HepG2 (cell line): ENCODE results near the gene RPS19BP1. TPM values are rescaled to one million over a fixed set of nuclear protein-coding genes. Genes with fewer than 3 reads are reported as not detected.

Source experiments
- CEBPB ChIP-seq: IDR thresholded peaks from 2 replicates; pipeline ENCODE4 v1.6.1; 2011; ENCODE audit warnings: low read depth, low read length, improper control_type of control experiment, borderline replicate concordance
- ELF3 ChIP-seq: IDR thresholded peaks from 2 replicates; pipeline ENCODE4 v1.6.1; 2016; ENCODE audit warnings: missing genetic modification reagents, missing compliant biosample characterization
- ETS1 ChIP-seq: sonication (generic); formaldehyde crosslinking; IDR thresholded peaks from 2 replicates; pipeline ENCODE4 v1.4.0; 2020; ENCODE audit warnings: missing genetic modification reagents
- IKZF5 ChIP-seq: IDR thresholded peaks from 2 replicates; pipeline ENCODE4 v1.6.1; 2018; ENCODE audit warnings: missing genetic modification reagents, mild to moderate bottlenecking, missing compliant biosample characterization
- MEIS2 ChIP-seq: sonication (generic); formaldehyde crosslinking; IDR thresholded peaks from 2 replicates; pipeline ENCODE4 v1.9.0; 2021; ENCODE audit warnings: mild to moderate bottlenecking, missing genetic modification reagents
- PATZ1 ChIP-seq: sonication (generic); formaldehyde crosslinking; IDR thresholded peaks from 2 replicates; pipeline ENCODE4 v1.4.0; 2020; ENCODE audit warnings: missing genetic modification reagents
- RXRB ChIP-seq: IDR thresholded peaks from 2 replicates; pipeline ENCODE4 v1.6.1; 2016; ENCODE audit warnings: borderline replicate concordance, missing genetic modification reagents, missing compliant biosample characterization
- SNAPC5 ChIP-seq: sonication (generic); formaldehyde crosslinking; IDR thresholded peaks from 2 replicates; pipeline ENCODE4 v1.8.1; 2023; ENCODE audit warnings: mild to moderate bottlenecking, missing genetic modification reagents, borderline replicate concordance
- UBTF ChIP-seq: sonication (generic); formaldehyde crosslinking; IDR thresholded peaks from 2 replicates; pipeline ENCODE4 v1.4.0; 2020; ENCODE audit warnings: mild to moderate bottlenecking, missing genetic modification reagents
- ZBTB10 ChIP-seq: sonication (generic); formaldehyde crosslinking; IDR thresholded peaks from 2 replicates; pipeline ENCODE4 v1.4.0; 2020; ENCODE audit warnings: missing genetic modification reagents, borderline replicate concordance
- ZBTB14 ChIP-seq: sonication (generic); formaldehyde crosslinking; IDR thresholded peaks from 2 replicates; pipeline ENCODE4 v1.4.0; 2020; ENCODE audit warnings: missing genetic modification reagents
- ZNF331 ChIP-seq: sonication (generic); formaldehyde crosslinking; IDR thresholded peaks from 2 replicates; pipeline ENCODE4 v1.4.0; 2020; ENCODE audit warnings: missing genetic modification reagents
- ZNF800 ChIP-seq: sonication (generic); formaldehyde crosslinking; IDR thresholded peaks from 2 replicates; pipeline ENCODE4 v1.4.0; 2020; ENCODE audit warnings: missing genetic modification reagents
- ZNF891 ChIP-seq: sonication (generic); formaldehyde crosslinking; IDR thresholded peaks from 2 replicates; pipeline ENCODE4 v1.5.0; 2020; ENCODE audit warnings: mild to moderate bottlenecking, missing genetic modification reagents
- polyA plus RNA-seq, 8 experiments: library from polyadenylated mRNA; depleted of rRNA in 3 of 8; stranded (reverse) in 7 of 8; unstranded in 1 of 8; fragments of >200 nt; fragmentation: Illumina TruSeq in 4 of 8; extraction: Trizol in 4 of 8; gene quantifications; 2 replicates each; pipeline versions ENCODE4 v1.2.1 to v1.2.3, GENCODE V29; 2011 to 2016; ENCODE audit warnings: low read depth in 4 of 8, missing spikeins in 1 of 8, mixed read lengths in 1 of 8; ENCODE audit not compliant: insufficient read depth in 1 of 8
- total RNA-seq, 5 experiments: library from RNA; depleted of rRNA; stranded (reverse); fragments of >200 nt; fragmentation: Illumina TruSeq; extraction: Trizol; gene quantifications; 2 replicates each; pipeline ENCODE4 v1.2.3, GENCODE V29; 2016; ENCODE audit warnings: low read depth in 1 of 5

Gene RPS19BP1
- total and polyA plus RNA-seq, 2 of the 13 experiments (the other 11 are each of a cell fraction or from before 2014, with no cell fraction given) = 44.3 to 81.3 TPM

GRCh38 chr22:39502789-39503409 is 29.6 kb downstream of the RPS19BP1 start (continued):
- TF ChIP-seq UBTF (CRISPR knock-in tag) = 0 out of 2 replicates have a peak, but pooled peaks have one; percentile 13
- TF ChIP-seq ZBTB10 = no peak
- TF ChIP-seq CEBPB = peak; percentile 31; the same call in 1 of the 2 replicates
- no peak for TF ChIP-seq SNAPC5
- TF ChIP-seq ZBTB14 (CRISPR knock-in tag) = peak; percentile 9; the same call in 1 of the 2 replicates
- peak; percentile 14; the same call in 1 of the 2 replicates for TF ChIP-seq RXRB (CRISPR knock-in tag)
- TF ChIP-seq ZNF891 (CRISPR knock-in tag) = no peak; the same call in 1 of the 2 replicates
- peak; percentile 23; the same call in 1 of the 2 replicates for TF ChIP-seq MEIS2 (CRISPR knock-in tag)
- 0 out of 2 replicates have a peak, but pooled peaks have one; percentile 5 for TF ChIP-seq IKZF5 (CRISPR knock-in tag)
- 0 out of 2 replicates have a peak, but pooled peaks have one; percentile 11 for TF ChIP-seq ZNF800 (CRISPR knock-in tag)
- no peak for TF ChIP-seq ETS1 (CRISPR knock-in tag)
- TF ChIP-seq ELF3 (CRISPR knock-in tag) = peak; percentile 27; the same call in 1 of the 2 replicates
- 0 out of 2 replicates have a peak, but pooled peaks have one; percentile 10 for TF ChIP-seq PATZ1 (CRISPR knock-in tag)
- TF ChIP-seq ZNF331 (CRISPR knock-in tag) = peak; percentile 13; the same call in 1 of the 2 replicates
